Astrocyte (in vitro differentiated cells and primary cell): ENCODE results near the gene PACS2. TPM values are rescaled to one million over a fixed set of nuclear protein-coding genes. Genes with fewer than 3 reads are reported as not detected.

Source experiments
- DNase-seq: peaks from one replicate; pipeline ENCODE4 v3.0.0-alpha.2; 2010; ENCODE audit warnings: low read depth
- FAIRE-seq: peaks from 2 replicates; lab custom pipeline; 2011; peaks lifted over from hg19 to GRCh38; lab: Jason Lieb, UNC
- H2AFZ ChIP-seq: 2 replicates; pipeline ENCODE4 v1.6.0; 2012; ENCODE audit warnings: low read depth, low read length, inconsistent platforms
- H3K27ac ChIP-seq: 2 replicates; pipeline ENCODE4 v1.5.1; 2011; ENCODE audit warnings: low read depth, low read length, inconsistent platforms
- H3K27me3 ChIP-seq: 2 replicates; pipeline ENCODE4 v1.6.0; 2011; ENCODE audit warnings: low read length, inconsistent platforms; ENCODE audit not compliant: insufficient read depth
- H3K36me3 ChIP-seq: 2 replicates; pipeline ENCODE4 v1.5.1; 2011; ENCODE audit warnings: low read length, inconsistent platforms; ENCODE audit not compliant: insufficient read depth
- H3K4me1 ChIP-seq: 2 replicates; pipeline ENCODE4 v1.5.1; 2011; ENCODE audit warnings: low read length, inconsistent platforms; ENCODE audit not compliant: insufficient read depth
- H3K4me2 ChIP-seq: 2 replicates; pipeline ENCODE4 v1.6.0; 2012; ENCODE audit warnings: low read length, inconsistent platforms
- H3K4me3 ChIP-seq: 2 replicates; pipeline ENCODE4 v1.5.1; 2011; ENCODE audit warnings: low read depth, mild to moderate bottlenecking, low read length, inconsistent platforms; ENCODE audit not compliant: insufficient read depth
- H3K79me2 ChIP-seq: 2 replicates; pipeline ENCODE4 v1.6.0; 2012; ENCODE audit warnings: mild to moderate bottlenecking, low read length, inconsistent platforms; ENCODE audit not compliant: insufficient read depth
- H3K9ac ChIP-seq: 2 replicates; pipeline ENCODE4 v1.6.0; 2012; ENCODE audit warnings: mild to moderate bottlenecking, low read length, inconsistent platforms
- H3K9me3 ChIP-seq: 2 replicates; pipeline ENCODE4 v1.5.1; 2012; ENCODE audit warnings: low read depth, mild to moderate bottlenecking, low read length, inconsistent platforms; ENCODE audit not compliant: insufficient read depth
- H4K20me1 ChIP-seq: 2 replicates; pipeline ENCODE4 v1.6.0; 2012; ENCODE audit warnings: low read length, inconsistent platforms; ENCODE audit not compliant: insufficient read depth
- H3K27ac Mint-ChIP-seq: one replicate; pipeline ENCODE4 v1.8.0; 2021; ENCODE audit warnings: mild to moderate bottlenecking, mixed read lengths; ENCODE audit not compliant: unreplicated experiment
- H3K27me3 Mint-ChIP-seq: one replicate; pipeline ENCODE4 v1.8.0; 2021; ENCODE audit warnings: low read depth, mixed read lengths; ENCODE audit not compliant: unreplicated experiment
- H3K36me3 Mint-ChIP-seq: one replicate; pipeline ENCODE4 v1.8.0; 2021; ENCODE audit warnings: low read depth, mixed read lengths; ENCODE audit not compliant: unreplicated experiment
- H3K4me1 Mint-ChIP-seq: one replicate; pipeline ENCODE4 v1.8.0; 2021; ENCODE audit warnings: low read depth, mixed read lengths; ENCODE audit not compliant: unreplicated experiment
- H3K4me3 Mint-ChIP-seq: one replicate; pipeline ENCODE4 v1.8.0; 2021; ENCODE audit warnings: mild to moderate bottlenecking, moderate library complexity, mixed read lengths; ENCODE audit not compliant: unreplicated experiment
- H3K9me3 Mint-ChIP-seq: one replicate; pipeline ENCODE4 v1.8.0; 2021; ENCODE audit warnings: mild to moderate bottlenecking, mixed read lengths; ENCODE audit not compliant: unreplicated experiment
- EZH2 ChIP-seq: IDR thresholded peaks from 2 replicates; pipeline ENCODE4 v1.6.1; 2012; ENCODE audit warnings: mild to moderate bottlenecking, low read length, inconsistent platforms; ENCODE audit not compliant: insufficient read depth
- total RNA-seq: library from RNA; stranded (reverse); gene quantifications from 2 replicates; pipeline ENCODE4 v1.2.1, GENCODE V29; 2021
- TF ChIP-seq, protein P1 (sequence below): IDR thresholded peaks from 2 replicates; pipeline ENCODE4 v1.5.1; 2011; ENCODE audit warnings: low read depth, mild to moderate bottlenecking, inconsistent platforms, low read length, moderate library complexity; ENCODE audit not compliant: insufficient read depth

Gene PACS2
- total RNA-seq, 1 donor from 2014 or later = 51.0 TPM

DNA sequence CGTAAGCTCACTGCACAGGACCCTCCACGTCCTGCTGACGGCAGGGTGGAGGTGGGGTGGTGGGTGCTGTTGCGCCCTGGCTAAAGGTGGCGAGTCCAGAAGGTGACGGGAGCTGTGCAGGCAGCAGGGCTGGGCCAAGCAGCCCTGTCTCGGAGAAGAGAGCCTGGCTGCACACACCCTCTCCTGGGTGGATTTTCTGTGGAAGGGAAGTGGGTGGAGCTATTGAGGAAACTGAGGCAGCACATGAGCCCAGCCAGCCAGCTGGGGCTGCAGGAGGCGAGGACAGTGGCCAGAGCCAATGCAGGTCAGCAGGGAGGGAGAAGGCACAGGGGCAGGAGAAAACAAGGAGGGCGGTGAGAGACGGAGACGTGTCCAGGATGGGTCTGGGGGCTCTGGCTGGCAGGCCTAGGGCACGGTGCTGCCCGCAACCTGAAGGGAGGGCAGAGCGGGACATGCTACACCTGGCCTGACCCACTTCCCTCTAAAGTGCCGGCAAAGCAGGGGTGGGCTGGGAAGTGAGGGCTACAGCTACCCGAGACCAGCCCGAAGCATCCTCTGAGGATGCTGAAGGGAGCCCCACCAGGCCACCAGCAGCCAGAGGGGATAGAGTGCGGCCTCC lies 45.7 kb upstream of the PACS2 start:
- no peaks in the 10 kb centered on the region for H3K4me1 Mint-ChIP-seq
- TF ChIP-seq, protein P1, sequence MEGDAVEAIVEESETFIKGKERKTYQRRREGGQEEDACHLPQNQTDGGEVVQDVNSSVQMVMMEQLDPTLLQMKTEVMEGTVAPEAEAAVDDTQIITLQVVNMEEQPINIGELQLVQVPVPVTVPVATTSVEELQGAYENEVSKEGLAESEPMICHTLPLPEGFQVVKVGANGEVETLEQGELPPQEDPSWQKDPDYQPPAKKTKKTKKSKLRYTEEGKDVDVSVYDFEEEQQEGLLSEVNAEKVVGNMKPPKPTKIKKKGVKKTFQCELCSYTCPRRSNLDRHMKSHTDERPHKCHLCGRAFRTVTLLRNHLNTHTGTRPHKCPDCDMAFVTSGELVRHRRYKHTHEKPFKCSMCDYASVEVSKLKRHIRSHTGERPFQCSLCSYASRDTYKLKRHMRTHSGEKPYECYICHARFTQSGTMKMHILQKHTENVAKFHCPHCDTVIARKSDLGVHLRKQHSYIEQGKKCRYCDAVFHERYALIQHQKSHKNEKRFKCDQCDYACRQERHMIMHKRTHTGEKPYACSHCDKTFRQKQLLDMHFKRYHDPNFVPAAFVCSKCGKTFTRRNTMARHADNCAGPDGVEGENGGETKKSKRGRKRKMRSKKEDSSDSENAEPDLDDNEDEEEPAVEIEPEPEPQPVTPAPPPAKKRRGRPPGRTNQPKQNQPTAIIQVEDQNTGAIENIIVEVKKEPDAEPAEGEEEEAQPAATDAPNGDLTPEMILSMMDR = no peak
- no peak for TF ChIP-seq EZH2
- Histone ChIP-seq H3K27me3 (no peaks in the 10 kb centered on the region), H3K36me3 (peaks cover 2% of the 10 kb centered on the region), H3K9ac (no peak overlapping the region), H2AFZ (no peak overlapping the region), H3K4me1 (no peaks in the 10 kb centered on the region), H4K20me1 (peaks cover 19% of the 10 kb centered on the region), H3K79me2 (no peaks in the 10 kb centered on the region), H3K4me2 (no peak overlapping the region), H3K4me3 (no peak overlapping the region), H3K27ac (no peak overlapping the region), H3K9me3 (no peaks in the 10 kb centered on the region)
- H3K36me3 Mint-ChIP-seq = peaks cover 1% of the 10 kb centered on the region
- no peak overlapping the region for H3K27ac Mint-ChIP-seq
- no peaks in the 10 kb centered on the region for H3K9me3 Mint-ChIP-seq
- H3K4me3 Mint-ChIP-seq = no peak overlapping the region
- DNase-seq (no peak), FAIRE-seq (no peak)
- no peaks in the 10 kb centered on the region for H3K27me3 Mint-ChIP-seq

DNA sequence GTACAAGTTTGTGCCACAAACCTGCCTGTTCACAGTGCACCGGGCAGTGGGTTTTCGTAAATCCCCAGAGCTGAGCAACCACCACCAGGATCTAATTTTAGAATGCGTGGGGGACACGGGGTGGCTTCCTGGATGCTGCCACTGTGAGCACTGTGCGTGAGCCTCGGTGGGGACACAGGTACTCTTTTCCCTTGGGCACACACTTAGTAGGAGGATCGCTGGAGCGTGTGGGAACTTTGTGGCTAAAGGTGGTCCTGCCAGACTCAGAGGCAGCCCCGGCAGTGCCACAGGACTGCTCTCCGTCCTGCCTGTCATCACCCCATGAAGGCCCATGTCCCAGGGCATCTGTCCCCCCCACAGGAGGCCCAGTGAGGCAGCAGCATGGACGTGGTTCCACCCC lies 45.1 kb upstream of the PACS2 start:
- no peak for FAIRE-seq

More for the DNA sequence above, 45.1 kb upstream of the PACS2 start:
- Histone ChIP-seq H3K27me3 (no peaks in the 10 kb centered on the region), H3K9me3 (no peaks in the 10 kb centered on the region), H3K4me1 (no peaks in the 10 kb centered on the region), H2AFZ (no peak overlapping the region), H3K27ac (no peak overlapping the region), H3K9ac (no peak overlapping the region), H3K4me3 (no peak overlapping the region), H3K79me2 (no peaks in the 10 kb centered on the region), H3K36me3 (no peaks in the 10 kb centered on the region), H4K20me1 (peaks cover 20% of the 10 kb centered on the region), H3K4me2 (no peak overlapping the region)
- Mint-ChIP-seq H3K27me3 (no peaks in the 10 kb centered on the region), H3K4me1 (no peaks in the 10 kb centered on the region), H3K4me3 (no peak overlapping the region), H3K27ac (no peak overlapping the region), H3K36me3 (no peaks in the 10 kb centered on the region), H3K9me3 (no peaks in the 10 kb centered on the region)
- TF ChIP-seq, protein P1 = no peak
- TF ChIP-seq EZH2 = no peak
- no peak for DNase-seq
